8988T (cell line): ENCODE data around the gene ATP2A3.

Source experiments
- DNase-seq: peaks from one replicate; pipeline ENCODE4 v3.0.0; 2011

The ATP2A3 gene

GRCh38 chr17:3924512-3925350 lies 39.5 kb downstream of the ATP2A3 start:
- no peak for DNase-seq

DNA sequence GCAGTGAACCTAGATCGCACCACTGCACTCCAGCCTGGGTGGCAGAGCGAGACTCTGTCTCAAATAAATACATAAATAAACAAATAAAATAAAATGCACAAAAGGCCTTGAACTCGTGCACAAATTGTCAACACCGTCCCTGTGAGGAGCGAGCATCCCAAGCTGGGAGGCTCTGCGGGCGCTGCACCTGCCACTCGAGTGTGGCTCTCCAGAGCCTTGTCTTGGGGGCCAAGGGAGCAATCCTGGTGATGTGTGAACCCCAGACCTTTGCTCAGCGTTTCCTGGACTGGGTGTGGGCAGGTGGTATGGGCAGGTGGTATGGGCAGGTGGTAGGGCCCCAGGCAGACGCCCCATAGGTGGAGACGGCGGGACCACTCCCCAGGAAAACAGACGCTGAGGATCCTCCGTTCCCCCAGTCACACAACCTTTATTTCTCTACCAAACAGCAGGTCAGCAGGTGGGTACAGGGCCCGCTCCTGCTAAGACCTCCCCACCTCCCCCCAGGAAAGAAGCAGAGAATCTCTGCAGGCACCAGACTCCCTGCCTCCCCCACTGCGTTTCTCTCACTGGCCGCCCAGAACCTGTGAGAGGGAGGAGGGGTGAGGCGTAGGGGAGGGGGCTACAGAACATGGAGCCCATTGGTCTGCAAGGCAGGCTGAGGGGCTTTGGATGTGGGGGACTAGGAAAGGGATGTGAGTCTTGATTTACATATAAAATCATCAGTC lies 40.6 kb downstream of the ATP2A3 start:
- DNase-seq, result no peak

DNA sequence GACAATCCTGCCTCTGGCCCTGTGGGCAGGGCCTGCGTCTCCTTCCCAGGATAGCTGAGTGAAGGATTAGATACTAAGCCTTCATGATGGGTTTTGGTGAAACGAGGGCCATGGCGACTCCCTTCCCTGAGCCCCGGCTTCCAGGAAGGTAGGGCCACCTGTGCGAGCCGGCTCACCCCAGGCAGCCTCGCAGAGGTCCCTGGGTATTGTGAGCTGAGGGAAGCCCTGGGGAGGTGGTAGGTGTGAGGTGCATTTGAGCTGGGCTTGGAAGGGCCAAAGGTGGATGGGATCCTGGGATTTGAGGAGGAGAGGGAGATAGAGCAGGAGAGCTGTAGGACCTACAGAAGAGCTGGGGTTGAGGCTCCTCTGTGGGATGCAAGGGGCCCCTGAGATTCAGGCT lies 41.5 kb downstream of the ATP2A3 start:
- DNase-seq, result no peak

GRCh38 chr17:3921502-3922319 lies 42.5 kb downstream of the ATP2A3 start:
- DNase-seq, result no peak

- no peak for DNase-seq
Measured at GRCh38 chr17:3921006-3921405, 43.2 kb downstream of the ATP2A3 start.

GRCh38 chr17:3919123-3919624 lies 45.1 kb downstream of the ATP2A3 start:
- DNase-seq, result no peak

- peak; percentile 51 for DNase-seq
Measured at GRCh38 chr17:3918372-3919122, 45.7 kb downstream of the ATP2A3 start.

GRCh38 chr17:3917391-3917931 lies 46.8 kb downstream of the ATP2A3 start:
- DNase-seq, result no peak

GRCh38 chr17:3916825-3917224 lies 47.4 kb downstream of the ATP2A3 start:
- no peak for DNase-seq

GRCh38 chr17:3915995-3916696 lies 48.1 kb downstream of the ATP2A3 start, which contains the start of gene P2RX1:
Gene P2RX1 (minus strand): TSS chr17:3916465. CDS start chr17:3916225, 240 bp downstream.
- DNase-seq, result no peak

DNA sequence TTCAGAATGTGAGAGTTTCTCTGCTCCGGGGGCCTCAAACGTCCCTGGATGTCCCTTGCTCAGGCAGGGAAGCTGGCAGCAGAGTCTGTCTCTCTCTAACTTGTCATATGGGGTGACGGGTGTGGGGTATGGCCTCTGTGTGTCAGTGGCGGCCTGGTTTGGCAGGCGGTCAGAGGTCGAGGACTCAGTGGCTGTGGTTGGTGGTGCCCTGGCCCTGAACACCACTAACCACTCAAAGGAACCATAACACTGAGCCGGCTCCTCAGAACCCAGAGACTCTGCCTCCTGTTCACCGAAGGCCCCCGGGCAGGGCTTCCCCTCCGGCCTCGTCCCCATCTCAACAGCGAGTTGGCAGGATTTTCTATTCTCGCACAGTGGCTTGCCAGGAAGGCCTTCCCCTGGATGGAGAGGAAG lies 48.6 kb downstream of the ATP2A3 start:
- no peak for DNase-seq

- DNase-seq, result no peak
Measured at GRCh38 chr17:3914312-3914670, 49.9 kb downstream of the ATP2A3 start.

- DNase-seq, result peak; percentile 79
Measured at GRCh38 chr17:3913531-3914311, 50.5 kb downstream of the ATP2A3 start.

DNA sequence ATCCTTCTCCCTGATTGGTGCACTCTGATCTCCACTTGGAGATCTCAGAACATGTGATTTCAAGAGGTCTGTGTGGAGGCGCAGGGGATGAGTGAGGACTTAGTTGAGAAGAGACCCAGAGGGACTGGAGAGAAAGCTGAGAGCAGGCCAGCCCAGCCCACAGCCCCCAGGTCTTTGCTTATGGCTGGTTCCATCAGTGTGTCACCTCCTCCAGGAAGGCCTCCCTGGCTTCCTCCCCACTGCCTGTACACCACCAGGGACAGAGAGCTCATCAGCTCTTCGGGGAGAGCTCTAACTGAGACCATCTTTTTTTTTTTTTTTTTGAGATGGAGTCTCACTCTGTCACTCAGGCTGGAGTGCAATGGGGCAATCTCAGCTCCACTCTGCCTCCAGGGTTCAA lies 51.4 kb downstream of the ATP2A3 start:
- DNase-seq, result no peak

- no peak for DNase-seq
Measured at GRCh38 chr17:3911271-3912053, 52.8 kb downstream of the ATP2A3 start.

- DNase-seq, result no peak
Measured at GRCh38 chr17:3910420-3911270, 53.6 kb downstream of the ATP2A3 start.

DNA sequence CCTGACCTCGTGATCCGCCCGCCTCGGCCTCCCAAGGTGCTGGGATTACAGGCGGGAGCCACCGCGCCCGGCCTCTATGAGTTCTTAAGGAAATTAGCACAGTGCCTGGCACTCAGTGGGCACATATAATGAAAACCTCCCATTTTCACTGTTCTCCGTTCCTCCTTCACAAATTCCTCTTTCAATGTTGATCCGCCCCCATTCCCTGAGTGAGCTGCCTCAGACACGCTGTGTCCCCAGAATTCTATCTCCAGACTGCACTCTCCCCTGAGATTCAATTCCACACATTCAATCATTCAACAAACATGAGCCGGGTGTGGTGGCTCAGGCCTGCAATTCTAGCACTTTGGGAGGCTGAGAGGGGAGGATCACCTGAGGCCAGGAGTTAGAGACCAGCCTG lies 55.0 kb downstream of the ATP2A3 start:
- no peak for DNase-seq

DNA sequence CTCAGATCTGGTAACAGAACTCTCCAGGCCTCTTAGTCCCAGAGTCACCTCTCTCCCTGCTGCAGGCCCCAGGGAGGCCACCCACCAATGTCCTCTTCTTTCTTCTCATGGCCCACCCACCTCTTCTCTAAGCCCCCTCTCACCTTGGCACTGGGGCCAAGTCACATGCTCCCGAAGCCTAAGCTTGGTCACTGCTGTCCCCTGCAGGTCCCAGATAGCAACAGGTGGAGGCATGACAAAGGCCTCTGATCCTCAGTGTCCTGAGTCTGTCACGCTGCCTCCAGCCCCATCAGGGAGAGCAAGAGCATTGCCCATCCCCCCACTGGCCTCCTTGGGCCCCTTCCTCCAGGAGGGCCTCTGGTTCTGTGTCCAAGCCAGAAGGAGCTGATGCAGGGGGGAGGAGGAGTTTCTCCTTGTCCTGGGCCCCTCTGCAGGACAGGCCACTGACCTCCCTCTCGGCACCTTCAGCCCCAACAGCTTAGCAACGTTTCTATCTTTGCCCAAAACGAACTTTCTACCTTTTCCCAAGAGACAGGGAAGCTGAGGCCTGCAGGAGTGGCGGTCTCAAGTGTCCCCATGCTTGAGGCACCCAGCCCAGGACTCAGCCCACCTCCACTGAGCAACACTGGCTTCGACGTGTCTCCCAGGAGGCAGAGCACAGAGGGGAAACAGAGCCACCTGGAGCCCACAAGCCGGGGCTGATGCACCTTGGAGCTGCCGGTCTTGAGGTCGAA lies 56.6 kb downstream of the ATP2A3 start:
- DNase-seq, result no peak
